ENCODE measurements around the gene CARD11. TPM values are rescaled to one million over a fixed set of nuclear protein-coding genes. Genes with fewer than 3 reads are reported as not detected.

The CARD11 gene
- total RNA-seq, 1 experiment from 2014 or later: 0.82 TPM

GRCh38 chr7:2882111-2882510, 161.6 kb downstream of the CARD11 start:
- TF ChIP-seq, protein P1, sequence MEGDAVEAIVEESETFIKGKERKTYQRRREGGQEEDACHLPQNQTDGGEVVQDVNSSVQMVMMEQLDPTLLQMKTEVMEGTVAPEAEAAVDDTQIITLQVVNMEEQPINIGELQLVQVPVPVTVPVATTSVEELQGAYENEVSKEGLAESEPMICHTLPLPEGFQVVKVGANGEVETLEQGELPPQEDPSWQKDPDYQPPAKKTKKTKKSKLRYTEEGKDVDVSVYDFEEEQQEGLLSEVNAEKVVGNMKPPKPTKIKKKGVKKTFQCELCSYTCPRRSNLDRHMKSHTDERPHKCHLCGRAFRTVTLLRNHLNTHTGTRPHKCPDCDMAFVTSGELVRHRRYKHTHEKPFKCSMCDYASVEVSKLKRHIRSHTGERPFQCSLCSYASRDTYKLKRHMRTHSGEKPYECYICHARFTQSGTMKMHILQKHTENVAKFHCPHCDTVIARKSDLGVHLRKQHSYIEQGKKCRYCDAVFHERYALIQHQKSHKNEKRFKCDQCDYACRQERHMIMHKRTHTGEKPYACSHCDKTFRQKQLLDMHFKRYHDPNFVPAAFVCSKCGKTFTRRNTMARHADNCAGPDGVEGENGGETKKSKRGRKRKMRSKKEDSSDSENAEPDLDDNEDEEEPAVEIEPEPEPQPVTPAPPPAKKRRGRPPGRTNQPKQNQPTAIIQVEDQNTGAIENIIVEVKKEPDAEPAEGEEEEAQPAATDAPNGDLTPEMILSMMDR (IDR thresholded peaks at IDR 0.05): no peak
- intact Hi-C loops (cut with micrococcal nuclease; ENCODE audit: unreplicated experiment) (loop anchor here (10.0 kb wide), 1 partner anchor 413 kb away; no protein-coding TSS in a partner anchor), in situ Hi-C loops (cut with HindIII; ENCODE audit: low pct_unique_long_range_greater_than_20kb, low sequenced_read_pairs) (no loop called here)
- H3K9me3 ChIP-seq (ENCODE audit: control insufficient read depth, insufficient read depth, low read depth, low read length): no peaks in the 10 kb centered on the region
- ChIA-PET CTCF (no interaction called here), POLR2A (interaction anchor here (0.6 kb wide), 1 partner anchor 408 kb away, joined by 7 read pairs; no protein-coding TSS in a partner anchor)
- peaks cover 27% of the 10 kb centered on the region for H3K4me1 ChIP-seq (ENCODE audit: control insufficient read depth, insufficient read depth, low read length)
- BruUV-seq (replicated peaks): no TSS peak
- H3K4me3 ChIP-seq (ENCODE audit: low read depth in 2 of 2, low read length in 2 of 2): no peak overlapping the region
- DNase-seq (ENCODE audit: low read depth, low spot score): no peak
- no peak overlapping the region for H3K27ac ChIP-seq (ENCODE audit: low read length)
- H3K36me3 ChIP-seq (ENCODE audit: control insufficient read depth, insufficient read depth, low read length): no peaks in the 10 kb centered on the region
- H3K27me3 ChIP-seq (ENCODE audit: control insufficient read depth, insufficient read depth, low read length): no peaks in the 10 kb centered on the region
- no peak for ATAC-seq

- Histone ChIP-seq H3K9me3 (ENCODE audit: control insufficient read depth, insufficient read depth, low read depth, low read length) (no peaks in the 10 kb centered on the region), H3K27ac (ENCODE audit: low read length) (no peak overlapping the region), H3K4me1 (ENCODE audit: control insufficient read depth, insufficient read depth, low read length) (peaks cover 24% of the 10 kb centered on the region), H3K36me3 (ENCODE audit: control insufficient read depth, insufficient read depth, low read length) (no peaks in the 10 kb centered on the region), H3K4me3 (ENCODE audit: low read depth in 2 of 2, low read length in 2 of 2) (no peak overlapping the region), H3K27me3 (ENCODE audit: control insufficient read depth, insufficient read depth, low read length) (no peaks in the 10 kb centered on the region)
- no TSS peak for BruUV-seq (replicated peaks)
- DNase-seq (ENCODE audit: low read depth, low spot score) (no peak), ATAC-seq (no peak)
- in situ Hi-C loops (cut with HindIII; ENCODE audit: low pct_unique_long_range_greater_than_20kb, low sequenced_read_pairs): no loop called here
- no peak for TF ChIP-seq POLR2AphosphoS5 (IDR thresholded peaks at IDR 0.05; ENCODE audit: low read depth, low read length)
- TF ChIP-seq, protein P2, sequence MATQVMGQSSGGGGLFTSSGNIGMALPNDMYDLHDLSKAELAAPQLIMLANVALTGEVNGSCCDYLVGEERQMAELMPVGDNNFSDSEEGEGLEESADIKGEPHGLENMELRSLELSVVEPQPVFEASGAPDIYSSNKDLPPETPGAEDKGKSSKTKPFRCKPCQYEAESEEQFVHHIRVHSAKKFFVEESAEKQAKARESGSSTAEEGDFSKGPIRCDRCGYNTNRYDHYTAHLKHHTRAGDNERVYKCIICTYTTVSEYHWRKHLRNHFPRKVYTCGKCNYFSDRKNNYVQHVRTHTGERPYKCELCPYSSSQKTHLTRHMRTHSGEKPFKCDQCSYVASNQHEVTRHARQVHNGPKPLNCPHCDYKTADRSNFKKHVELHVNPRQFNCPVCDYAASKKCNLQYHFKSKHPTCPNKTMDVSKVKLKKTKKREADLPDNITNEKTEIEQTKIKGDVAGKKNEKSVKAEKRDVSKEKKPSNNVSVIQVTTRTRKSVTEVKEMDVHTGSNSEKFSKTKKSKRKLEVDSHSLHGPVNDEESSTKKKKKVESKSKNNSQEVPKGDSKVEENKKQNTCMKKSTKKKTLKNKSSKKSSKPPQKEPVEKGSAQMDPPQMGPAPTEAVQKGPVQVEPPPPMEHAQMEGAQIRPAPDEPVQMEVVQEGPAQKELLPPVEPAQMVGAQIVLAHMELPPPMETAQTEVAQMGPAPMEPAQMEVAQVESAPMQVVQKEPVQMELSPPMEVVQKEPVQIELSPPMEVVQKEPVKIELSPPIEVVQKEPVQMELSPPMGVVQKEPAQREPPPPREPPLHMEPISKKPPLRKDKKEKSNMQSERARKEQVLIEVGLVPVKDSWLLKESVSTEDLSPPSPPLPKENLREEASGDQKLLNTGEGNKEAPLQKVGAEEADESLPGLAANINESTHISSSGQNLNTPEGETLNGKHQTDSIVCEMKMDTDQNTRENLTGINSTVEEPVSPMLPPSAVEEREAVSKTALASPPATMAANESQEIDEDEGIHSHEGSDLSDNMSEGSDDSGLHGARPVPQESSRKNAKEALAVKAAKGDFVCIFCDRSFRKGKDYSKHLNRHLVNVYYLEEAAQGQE (IDR thresholded peaks at IDR 0.05; ENCODE audit: insufficient read depth in 1 of 2, low read depth in 2 of 2, low read length in 1 of 2): no peak
- TF ChIP-seq TCF7L2 (IDR thresholded peaks at IDR 0.05; ENCODE audit: low read depth, low read length): no peak
- TF ChIP-seq, protein P1 (IDR thresholded peaks at IDR 0.05): no peak
- no peak for TF ChIP-seq SIN3A (IDR thresholded peaks at IDR 0.05; ENCODE audit: borderline replicate concordance, insufficient read depth, low read depth, low read length)
- ChIA-PET CTCF (interaction anchor here (0.5 kb wide), 1 partner anchor 249 kb away, joined by 3 read pairs; no protein-coding TSS in a partner anchor), POLR2A (interaction anchor here (0.5 kb wide), 1 partner anchor 880 kb away, joined by 11 read pairs; no protein-coding TSS in a partner anchor)
- intact Hi-C loops (cut with micrococcal nuclease; ENCODE audit: unreplicated experiment): loop anchor here (10.0 kb wide), 1 partner anchor 414 kb away; no protein-coding TSS in a partner anchor
These were observed 162.7 kb downstream of the CARD11 start for GRCh38 chr7:2880874-2881533.
